Activated T-cell treated with anti-CD3 and anti-CD28 coated beads for 48 hours (primary cell): Measurements from ENCODE around the gene UBE2G2.

Source experiments
- DNase-seq: peaks from one replicate; pipeline ENCODE4 v3.0.0-alpha.2; 2020; ENCODE audit warnings: low read depth

Gene UBE2G2

GRCh38 chr21:44785620-44786335 is 15.8 kb downstream of the UBE2G2 start:
- no peak for DNase-seq

- DNase-seq, result no peak
These were observed 16.8 kb downstream of the UBE2G2 start for GRCh38 chr21:44784810-44785209.

GRCh38 chr21:44783020-44783696 is 18.5 kb downstream of the UBE2G2 start:
- no peak for DNase-seq

DNA sequence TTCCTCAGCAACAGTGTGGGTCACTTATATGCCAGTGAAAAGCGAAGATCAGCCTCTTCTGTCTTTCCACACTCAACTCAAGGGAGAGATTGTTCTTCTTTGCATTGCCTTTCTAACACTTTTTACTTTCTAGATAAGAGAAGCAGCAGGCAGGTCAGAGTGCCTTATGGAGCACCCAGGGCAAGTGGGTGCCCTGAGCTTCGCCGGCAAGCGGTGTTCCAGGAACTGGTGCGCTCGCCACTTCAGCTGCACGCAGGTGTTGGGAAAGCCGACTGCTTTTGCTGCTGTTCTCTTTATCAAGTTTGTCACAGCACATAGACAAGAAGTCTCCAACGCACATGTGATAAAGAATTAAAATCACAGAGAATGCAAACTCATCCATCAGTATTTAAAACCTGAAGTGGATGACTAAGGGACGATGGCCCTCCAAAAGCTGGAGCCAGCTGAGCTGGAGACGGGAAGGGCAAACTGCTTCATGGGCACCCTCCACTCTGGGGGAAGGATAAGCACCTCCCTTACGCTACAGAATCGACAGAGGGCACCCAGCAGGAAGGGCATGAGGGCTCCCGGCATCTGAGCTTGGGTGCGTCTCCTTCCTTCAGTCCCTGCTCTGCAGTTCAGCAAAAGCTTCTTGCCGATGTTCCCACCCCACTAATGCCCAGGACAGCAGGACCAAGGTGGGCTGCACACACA is 20.7 kb downstream of the UBE2G2 start:
- DNase-seq, result no peak

GRCh38 chr21:44780137-44780502 is 21.5 kb downstream of the UBE2G2 start:
- no peak for DNase-seq

GRCh38 chr21:44779417-44780136 is 22.0 kb downstream of the UBE2G2 start:
- DNase-seq, result no peak

DNA sequence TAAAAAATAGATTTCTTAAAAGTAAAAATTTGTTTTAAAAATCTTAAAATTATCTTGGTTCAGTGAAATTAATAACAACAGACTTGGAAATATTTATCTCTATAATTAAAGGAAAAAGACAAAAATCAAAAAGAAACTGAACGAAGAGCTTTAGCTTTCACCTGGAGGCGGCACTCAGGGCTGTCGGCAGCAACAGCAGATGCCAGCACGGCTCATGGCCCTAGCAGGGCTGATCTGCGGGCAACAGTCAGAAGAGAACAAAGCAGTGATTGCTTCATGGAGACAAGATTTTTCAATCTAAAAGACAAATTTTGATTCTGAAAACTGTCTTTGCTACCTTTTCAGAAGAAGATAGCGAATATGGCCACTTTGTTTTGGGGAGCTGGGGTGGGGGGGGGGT is 22.6 kb downstream of the UBE2G2 start:
- no peak for DNase-seq

GRCh38 chr21:44778499-44778911 is 23.1 kb downstream of the UBE2G2 start:
- no peak for DNase-seq

DNA sequence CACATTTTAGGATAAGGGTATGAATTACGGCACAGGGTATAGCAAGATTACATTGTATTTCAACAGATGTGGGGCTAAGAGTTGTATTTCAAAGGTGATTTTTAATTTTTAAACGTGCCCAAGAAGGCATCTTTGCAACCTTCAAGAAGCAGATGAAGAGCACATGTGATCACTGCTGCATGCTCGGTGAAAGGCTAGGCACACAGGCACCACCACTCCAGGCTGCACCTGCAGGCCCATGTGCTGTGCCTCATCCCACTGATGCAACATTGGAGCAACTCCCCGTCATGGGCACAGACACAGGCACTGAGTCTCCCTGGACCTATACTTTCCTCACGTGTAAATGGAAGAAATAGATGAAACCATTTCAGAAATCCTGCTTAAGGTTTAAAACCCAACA is 23.5 kb downstream of the UBE2G2 start:
- no peak for DNase-seq

DNA sequence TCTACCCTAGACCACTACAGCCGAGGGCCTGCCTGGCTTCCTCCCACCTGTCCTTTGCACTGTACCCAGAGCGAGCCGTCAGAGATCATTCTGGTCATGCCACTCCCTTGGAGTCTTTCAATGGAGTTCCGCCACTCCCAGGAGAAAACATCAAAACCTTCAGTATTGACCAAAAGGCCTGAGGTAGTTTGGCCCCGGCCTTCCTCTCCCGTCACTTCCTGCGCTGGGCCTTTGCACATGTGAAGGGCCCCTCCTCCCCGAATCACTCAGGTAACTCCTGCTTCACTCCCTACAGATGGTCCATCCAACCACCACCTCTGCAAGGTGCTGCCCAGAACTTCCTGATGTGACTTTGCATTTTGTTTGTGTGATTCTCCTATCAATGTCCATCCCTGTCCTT is 26.6 kb downstream of the UBE2G2 start:
- DNase-seq, result no peak

GRCh38 chr21:44773291-44773932 is 28.2 kb downstream of the UBE2G2 start:
- no peak for DNase-seq

GRCh38 chr21:44771896-44772525 is 29.6 kb downstream of the UBE2G2 start:
- DNase-seq, result no peak

GRCh38 chr21:44767834-44768831 is 33.5 kb downstream of the UBE2G2 start:
- DNase-seq, result no peak

GRCh38 chr21:44766818-44767354 is 34.7 kb downstream of the UBE2G2 start:
- no peak for DNase-seq

- no peak for DNase-seq
These were observed 35.4 kb downstream of the UBE2G2 start for GRCh38 chr21:44766014-44766817.

DNA sequence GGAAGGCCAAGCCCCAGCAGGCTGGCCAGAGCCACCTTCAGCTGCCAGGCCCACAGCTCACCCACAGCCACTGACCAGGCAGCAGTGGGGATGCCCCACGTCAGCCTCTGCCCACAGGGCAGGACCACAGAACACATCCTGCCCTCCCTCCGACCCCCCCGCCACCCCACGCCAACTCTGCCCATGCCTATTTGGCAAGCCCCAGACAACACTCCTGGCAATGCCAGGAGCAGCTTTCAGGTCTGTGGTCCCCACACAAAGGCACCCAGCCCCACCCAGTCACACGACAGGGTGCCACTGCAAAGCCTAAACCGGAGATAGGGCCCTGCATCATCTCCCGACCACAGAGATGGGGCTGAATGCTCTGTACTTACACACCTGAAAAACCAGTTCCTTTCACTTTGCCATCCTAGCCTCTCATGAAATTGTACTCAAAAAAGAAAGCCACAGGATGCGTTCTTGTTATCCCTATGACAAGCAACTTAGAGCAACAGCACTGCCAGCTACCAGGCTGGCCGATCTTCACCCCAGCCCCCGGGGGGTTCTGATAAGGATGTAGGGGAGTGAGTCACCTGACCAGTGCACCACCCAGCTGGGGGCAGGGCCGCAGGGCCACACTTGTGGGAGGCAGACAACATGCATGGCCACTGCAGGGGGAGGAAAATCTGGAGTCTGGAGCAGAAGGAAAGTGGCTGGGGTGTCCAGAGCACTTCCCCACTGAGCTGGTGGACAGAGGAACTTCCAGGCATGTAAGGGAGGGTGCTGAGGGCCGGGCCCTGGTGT is 36.2 kb downstream of the UBE2G2 start:
- no peak for DNase-seq

GRCh38 chr21:44764319-44765230 is 37.0 kb downstream of the UBE2G2 start:
- DNase-seq, result no peak
